ENCODE measurements around the gene RHBG.

- TF ChIP-seq CTCF (IDR thresholded peaks at IDR 0.05) (no peak), POLR2A (IDR thresholded peaks at IDR 0.05) (no peak)
Measured at GRCh38 chr1:156391701-156392100, 22.7 kb downstream of the RHBG start.
